NB4 (cell line): ENCODE results near the gene SPAAR.

Experiments
- MYC ChIP-seq: IDR thresholded peaks from 2 replicates; pipeline ENCODE4 v1.6.1; 2011; ENCODE audit warnings: low read depth, low read length
- POLR2A ChIP-seq: IDR thresholded peaks from 2 replicates; pipeline ENCODE4 v1.6.1; 2011; ENCODE audit warnings: mild to moderate bottlenecking; ENCODE audit not compliant: insufficient read length; ENCODE audit errors: extremely low read depth
- TF ChIP-seq, protein P1 (sequence below): IDR thresholded peaks from one replicate; pipeline ENCODE4 v1.5.1; 2012; ENCODE audit warnings: low read depth, low read length
- TF ChIP-seq, protein P2 (sequence below): IDR thresholded peaks from 2 replicates; pipeline ENCODE4 v1.6.1; 2011; ENCODE audit warnings: low read depth, low read length

DNA sequence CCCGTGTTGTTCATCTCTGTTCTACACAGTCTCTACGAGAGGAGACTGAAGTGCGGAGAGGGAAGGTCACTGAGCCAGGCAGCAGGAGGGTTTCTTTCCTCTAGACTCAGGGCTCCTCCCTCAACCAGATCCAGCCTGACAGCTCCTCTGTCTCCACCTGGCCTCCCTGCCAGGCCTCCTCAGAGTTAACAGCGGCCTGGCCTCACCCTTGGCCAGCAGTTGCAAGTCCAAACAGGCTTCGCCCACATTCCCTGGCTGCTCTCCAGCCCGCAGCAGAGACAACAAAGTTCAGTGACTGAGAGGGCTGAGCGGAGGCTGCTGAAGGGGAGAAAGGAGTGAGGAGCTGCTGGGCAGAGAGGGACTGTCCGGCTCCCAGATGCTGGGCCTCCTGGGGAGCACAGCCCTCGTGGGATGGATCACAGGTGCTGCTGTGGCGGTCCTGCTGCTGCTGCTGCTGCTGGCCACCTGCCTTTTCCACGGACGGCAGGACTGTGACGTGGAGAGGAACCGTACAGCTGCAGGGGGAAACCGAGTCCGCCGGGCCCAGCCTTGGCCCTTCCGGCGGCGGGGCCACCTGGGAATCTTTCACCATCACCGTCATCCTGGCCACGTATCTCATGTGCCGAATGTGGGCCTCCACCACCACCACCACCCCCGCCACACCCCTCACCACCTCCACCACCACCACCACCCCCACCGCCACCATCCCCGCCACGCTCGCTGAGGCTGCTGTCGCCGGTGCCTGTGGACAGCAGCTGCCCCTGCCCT is 3.2 kb upstream of the SPAAR start, which contains the start of gene HRCT1:
- TF ChIP-seq, protein P1, sequence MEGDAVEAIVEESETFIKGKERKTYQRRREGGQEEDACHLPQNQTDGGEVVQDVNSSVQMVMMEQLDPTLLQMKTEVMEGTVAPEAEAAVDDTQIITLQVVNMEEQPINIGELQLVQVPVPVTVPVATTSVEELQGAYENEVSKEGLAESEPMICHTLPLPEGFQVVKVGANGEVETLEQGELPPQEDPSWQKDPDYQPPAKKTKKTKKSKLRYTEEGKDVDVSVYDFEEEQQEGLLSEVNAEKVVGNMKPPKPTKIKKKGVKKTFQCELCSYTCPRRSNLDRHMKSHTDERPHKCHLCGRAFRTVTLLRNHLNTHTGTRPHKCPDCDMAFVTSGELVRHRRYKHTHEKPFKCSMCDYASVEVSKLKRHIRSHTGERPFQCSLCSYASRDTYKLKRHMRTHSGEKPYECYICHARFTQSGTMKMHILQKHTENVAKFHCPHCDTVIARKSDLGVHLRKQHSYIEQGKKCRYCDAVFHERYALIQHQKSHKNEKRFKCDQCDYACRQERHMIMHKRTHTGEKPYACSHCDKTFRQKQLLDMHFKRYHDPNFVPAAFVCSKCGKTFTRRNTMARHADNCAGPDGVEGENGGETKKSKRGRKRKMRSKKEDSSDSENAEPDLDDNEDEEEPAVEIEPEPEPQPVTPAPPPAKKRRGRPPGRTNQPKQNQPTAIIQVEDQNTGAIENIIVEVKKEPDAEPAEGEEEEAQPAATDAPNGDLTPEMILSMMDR: no peak
- no peak for TF ChIP-seq POLR2A
- TF ChIP-seq, protein P2, sequence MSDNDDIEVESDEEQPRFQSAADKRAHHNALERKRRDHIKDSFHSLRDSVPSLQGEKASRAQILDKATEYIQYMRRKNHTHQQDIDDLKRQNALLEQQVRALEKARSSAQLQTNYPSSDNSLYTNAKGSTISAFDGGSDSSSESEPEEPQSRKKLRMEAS: no peak
- TF ChIP-seq MYC: no peak
